ENCODE data around the gene PDSS2. TPM values are rescaled to one million over a fixed set of nuclear protein-coding genes. Genes with fewer than 3 reads are reported as not detected.

Gene PDSS2
- total and polyA plus RNA-seq, 9 of the 15 experiments (the other 6 are each of a cell fraction or from before 2014, with no cell fraction given), result 5.8 to 21.1 (median 12.0) TPM

- TF ChIP-seq PYGO2 (tag; IDR thresholded peaks at IDR 0.05) (no peak), MTA1 (IDR thresholded peaks at IDR 0.05; ENCODE audit: borderline replicate concordance) (peak; percentile 66; the same call in 1 of the 2 replicates), ATF1 (CRISPR knock-in tag; IDR thresholded peaks at IDR 0.05) (no peak), ATF1 (tag; IDR thresholded peaks at IDR 0.05) (peak; percentile 76), NFIC (IDR thresholded peaks at IDR 0.05) (peak; percentile 73), ZNF75A (CRISPR knock-in tag; IDR thresholded peaks at IDR 0.05) (no peak), PHB (CRISPR knock-in tag; IDR thresholded peaks at IDR 0.05) (no peak), FOXK1 (CRISPR knock-in tag; IDR thresholded peaks at IDR 0.05; ENCODE audit: borderline replicate concordance) (peak; percentile 72; the same call in 1 of the 2 replicates), VEZF1 (CRISPR knock-in tag; IDR thresholded peaks at IDR 0.05) (no peak; the same call in 1 of the 2 replicates), RNF2 (IDR thresholded peaks at IDR 0.05) (peak; percentile 74; the same call in 1 of the 2 replicates), CREB5 (CRISPR knock-in tag; IDR thresholded peaks at IDR 0.05) (no peak), NR2C1 (IDR thresholded peaks at IDR 0.05) (peak; percentile 67; the same call in 1 of the 2 replicates), NR2C1 (tag; IDR thresholded peaks at IDR 0.05) (peak; percentile 70), FOXM1 (IDR thresholded peaks at IDR 0.05; ENCODE audit: low read depth) (peak; percentile 79), FOXM1 (CRISPR knock-in tag; IDR thresholded peaks at IDR 0.05; ENCODE audit: low read depth) (no peak), JUN (IDR thresholded peaks at IDR 0.05; ENCODE audit: borderline replicate concordance, low read depth, low read length) (peak; percentile 81), JUN (CRISPR knock-in tag; IDR thresholded peaks at IDR 0.05; ENCODE audit: borderline replicate concordance) (no peak), DACH1 (IDR thresholded peaks at IDR 0.05; ENCODE audit: partially characterized antibody) (peak; percentile 28), MBD2 (IDR thresholded peaks at IDR 0.05; ENCODE audit: borderline replicate concordance, low read depth) (peak; percentile 61; the same call in 1 of the 2 replicates), ILK (tag; IDR thresholded peaks at IDR 0.05; ENCODE audit: borderline replicate concordance, low read depth) (no peak), ARHGAP35 (IDR thresholded peaks at IDR 0.05; ENCODE audit: partially characterized antibody) (no peak), ZNF76 (CRISPR knock-in tag; IDR thresholded peaks at IDR 0.05; ENCODE audit: borderline replicate concordance) (no peak), ZFPM2 (CRISPR knock-in tag; IDR thresholded peaks at IDR 0.05) (no peak), TAF9B (IDR thresholded peaks at IDR 0.05; ENCODE audit: partially characterized antibody) (peak; percentile 24), ARID1B (IDR thresholded peaks at IDR 0.05) (peak; percentile 96)
- TF ChIP-seq, protein P1, sequence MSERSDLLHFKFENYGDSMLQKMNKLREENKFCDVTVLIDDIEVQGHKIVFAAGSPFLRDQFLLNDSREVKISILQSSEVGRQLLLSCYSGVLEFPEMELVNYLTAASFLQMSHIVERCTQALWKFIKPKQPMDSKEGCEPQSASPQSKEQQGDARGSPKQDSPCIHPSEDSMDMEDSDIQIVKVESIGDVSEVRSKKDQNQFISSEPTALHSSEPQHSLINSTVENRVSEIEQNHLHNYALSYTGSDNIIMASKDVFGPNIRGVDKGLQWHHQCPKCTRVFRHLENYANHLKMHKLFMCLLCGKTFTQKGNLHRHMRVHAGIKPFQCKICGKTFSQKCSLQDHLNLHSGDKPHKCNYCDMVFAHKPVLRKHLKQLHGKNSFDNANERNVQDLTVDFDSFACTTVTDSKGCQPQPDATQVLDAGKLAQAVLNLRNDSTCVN (CRISPR knock-in tag; IDR thresholded peaks at IDR 0.05), result no peak
- TF ChIP-seq, protein P2, sequence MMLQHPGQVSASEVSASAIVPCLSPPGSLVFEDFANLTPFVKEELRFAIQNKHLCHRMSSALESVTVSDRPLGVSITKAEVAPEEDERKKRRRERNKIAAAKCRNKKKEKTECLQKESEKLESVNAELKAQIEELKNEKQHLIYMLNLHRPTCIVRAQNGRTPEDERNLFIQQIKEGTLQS (IDR thresholded peaks at IDR 0.05), result peak; percentile 88
- TF ChIP-seq, protein P2 (CRISPR knock-in tag; conservative IDR thresholded peaks at IDR 0.05), result peak; percentile 34; the same call in 1 of the 2 replicates
Observed at GRCh38 chr6:107275330-107275865, 184.0 kb downstream of the PDSS2 start (continued).
